HepG2 (cell line): ENCODE results near the gene CCDC33. TPM values are rescaled to one million over a fixed set of nuclear protein-coding genes. Genes with fewer than 3 reads are reported as not detected.

Source experiments
- MBNL3 ChIP-seq: fragments of 250-450 bp; sonication (Bioruptor Pico); conservative IDR thresholded peaks from 2 replicates; pipeline ENCODE4 v1.8.0; 2022; ENCODE audit warnings: mild to moderate bottlenecking, inconsistent platforms
- SNAPC2 ChIP-seq: sonication (generic); formaldehyde crosslinking; IDR thresholded peaks from 2 replicates; pipeline ENCODE4 v1.8.1; 2022; ENCODE audit warnings: mild to moderate bottlenecking, missing genetic modification reagents
- polyA plus RNA-seq, 8 experiments: library from polyadenylated mRNA; depleted of rRNA in 3 of 8; stranded (reverse) in 7 of 8; unstranded in 1 of 8; fragments of >200 nt; fragmentation: Illumina TruSeq in 4 of 8; extraction: Trizol in 4 of 8; gene quantifications; 2 replicates each; pipeline versions ENCODE4 v1.2.1 to v1.2.3, GENCODE V29; 2011 to 2016; ENCODE audit warnings: low read depth in 4 of 8, missing spikeins in 1 of 8, mixed read lengths in 1 of 8; ENCODE audit not compliant: insufficient read depth in 1 of 8
- total RNA-seq, 5 experiments: library from RNA; depleted of rRNA; stranded (reverse); fragments of >200 nt; fragmentation: Illumina TruSeq; extraction: Trizol; gene quantifications; 2 replicates each; pipeline ENCODE4 v1.2.3, GENCODE V29; 2016; ENCODE audit warnings: low read depth in 1 of 5
- TF ChIP-seq, protein P1 (sequence below): IDR thresholded peaks from 2 replicates; pipeline ENCODE4 v1.6.1; 2016; ENCODE audit warnings: low read depth, missing genetic modification reagents, missing compliant biosample characterization
- TF ChIP-seq, protein P2 (sequence below): IDR thresholded peaks from 2 replicates; pipeline ENCODE4 v1.6.1; 2012; ENCODE audit warnings: low read depth, low read length, improper control_type of control experiment
- TF ChIP-seq, protein P3 (sequence below), 2 experiments: fragments of 450-650 bp in 1 of 2; sonication (generic) in 1 of 2; formaldehyde crosslinking in 1 of 2; IDR thresholded peaks; 2 replicates each; pipeline versions ENCODE4 v1.6.1 to v1.8.0; 2016 to 2022; ENCODE audit warnings: antibody characterized with exemption in 1 of 2, mild to moderate bottlenecking in 1 of 2, missing genetic modification reagents in 1 of 2

Gene CCDC33
- total and polyA plus RNA-seq, 2 of the 13 experiments (the other 11 are each of a cell fraction or from before 2014, with no cell fraction given) = 0.30 TPM; not detected in 1

DNA sequence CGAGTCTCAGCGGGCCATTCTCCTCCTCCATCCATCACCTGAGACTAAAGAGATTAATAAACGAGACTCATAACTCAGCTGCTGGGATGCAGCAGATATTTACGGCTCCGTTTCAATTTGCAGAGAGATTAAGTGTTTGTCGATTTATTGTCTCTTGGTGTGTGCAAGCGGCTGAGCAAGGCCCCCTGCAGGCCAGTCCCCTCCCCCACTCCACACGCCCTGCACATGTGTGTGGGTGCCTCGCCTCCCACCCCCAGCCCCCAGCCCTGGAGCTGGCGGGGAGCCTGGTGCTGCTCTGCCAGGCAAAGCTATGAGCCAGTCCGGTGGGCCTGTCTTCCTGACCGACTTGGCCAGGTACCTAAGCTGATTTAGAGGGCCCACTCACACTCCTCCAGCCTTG lies 68.3 kb downstream of the CCDC33 start (continued):
- TF ChIP-seq, protein P1, sequence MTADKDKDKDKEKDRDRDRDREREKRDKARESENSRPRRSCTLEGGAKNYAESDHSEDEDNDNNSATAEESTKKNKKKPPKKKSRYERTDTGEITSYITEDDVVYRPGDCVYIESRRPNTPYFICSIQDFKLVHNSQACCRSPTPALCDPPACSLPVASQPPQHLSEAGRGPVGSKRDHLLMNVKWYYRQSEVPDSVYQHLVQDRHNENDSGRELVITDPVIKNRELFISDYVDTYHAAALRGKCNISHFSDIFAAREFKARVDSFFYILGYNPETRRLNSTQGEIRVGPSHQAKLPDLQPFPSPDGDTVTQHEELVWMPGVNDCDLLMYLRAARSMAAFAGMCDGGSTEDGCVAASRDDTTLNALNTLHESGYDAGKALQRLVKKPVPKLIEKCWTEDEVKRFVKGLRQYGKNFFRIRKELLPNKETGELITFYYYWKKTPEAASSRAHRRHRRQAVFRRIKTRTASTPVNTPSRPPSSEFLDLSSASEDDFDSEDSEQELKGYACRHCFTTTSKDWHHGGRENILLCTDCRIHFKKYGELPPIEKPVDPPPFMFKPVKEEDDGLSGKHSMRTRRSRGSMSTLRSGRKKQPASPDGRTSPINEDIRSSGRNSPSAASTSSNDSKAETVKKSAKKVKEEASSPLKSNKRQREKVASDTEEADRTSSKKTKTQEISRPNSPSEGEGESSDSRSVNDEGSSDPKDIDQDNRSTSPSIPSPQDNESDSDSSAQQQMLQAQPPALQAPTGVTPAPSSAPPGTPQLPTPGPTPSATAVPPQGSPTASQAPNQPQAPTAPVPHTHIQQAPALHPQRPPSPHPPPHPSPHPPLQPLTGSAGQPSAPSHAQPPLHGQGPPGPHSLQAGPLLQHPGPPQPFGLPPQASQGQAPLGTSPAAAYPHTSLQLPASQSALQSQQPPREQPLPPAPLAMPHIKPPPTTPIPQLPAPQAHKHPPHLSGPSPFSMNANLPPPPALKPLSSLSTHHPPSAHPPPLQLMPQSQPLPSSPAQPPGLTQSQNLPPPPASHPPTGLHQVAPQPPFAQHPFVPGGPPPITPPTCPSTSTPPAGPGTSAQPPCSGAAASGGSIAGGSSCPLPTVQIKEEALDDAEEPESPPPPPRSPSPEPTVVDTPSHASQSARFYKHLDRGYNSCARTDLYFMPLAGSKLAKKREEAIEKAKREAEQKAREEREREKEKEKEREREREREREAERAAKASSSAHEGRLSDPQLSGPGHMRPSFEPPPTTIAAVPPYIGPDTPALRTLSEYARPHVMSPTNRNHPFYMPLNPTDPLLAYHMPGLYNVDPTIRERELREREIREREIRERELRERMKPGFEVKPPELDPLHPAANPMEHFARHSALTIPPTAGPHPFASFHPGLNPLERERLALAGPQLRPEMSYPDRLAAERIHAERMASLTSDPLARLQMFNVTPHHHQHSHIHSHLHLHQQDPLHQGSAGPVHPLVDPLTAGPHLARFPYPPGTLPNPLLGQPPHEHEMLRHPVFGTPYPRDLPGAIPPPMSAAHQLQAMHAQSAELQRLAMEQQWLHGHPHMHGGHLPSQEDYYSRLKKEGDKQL (CRISPR knock-in tag) = no peak
- TF ChIP-seq, protein P2, sequence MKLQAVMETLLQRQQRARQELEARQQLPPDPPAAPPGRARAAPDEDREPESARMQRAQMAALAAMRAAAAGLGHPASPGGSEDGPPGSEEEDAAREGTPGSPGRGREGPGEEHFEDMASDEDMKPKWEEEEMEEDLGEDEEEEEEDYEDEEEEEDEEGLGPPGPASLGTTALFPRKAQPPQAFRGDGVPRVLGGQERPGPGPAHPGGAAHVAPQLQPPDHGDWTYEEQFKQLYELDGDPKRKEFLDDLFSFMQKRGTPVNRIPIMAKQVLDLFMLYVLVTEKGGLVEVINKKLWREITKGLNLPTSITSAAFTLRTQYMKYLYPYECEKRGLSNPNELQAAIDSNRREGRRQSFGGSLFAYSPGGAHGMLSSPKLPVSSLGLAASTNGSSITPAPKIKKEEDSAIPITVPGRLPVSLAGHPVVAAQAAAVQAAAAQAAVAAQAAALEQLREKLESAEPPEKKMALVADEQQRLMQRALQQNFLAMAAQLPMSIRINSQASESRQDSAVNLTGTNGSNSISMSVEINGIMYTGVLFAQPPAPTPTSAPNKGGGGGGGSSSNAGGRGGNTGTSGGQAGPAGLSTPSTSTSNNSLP = no peak
- TF ChIP-seq MBNL3 (CRISPR knock-in tag) = no peak
- TF ChIP-seq SNAPC2 (CRISPR knock-in tag) = no peak
- TF ChIP-seq, protein P3, sequence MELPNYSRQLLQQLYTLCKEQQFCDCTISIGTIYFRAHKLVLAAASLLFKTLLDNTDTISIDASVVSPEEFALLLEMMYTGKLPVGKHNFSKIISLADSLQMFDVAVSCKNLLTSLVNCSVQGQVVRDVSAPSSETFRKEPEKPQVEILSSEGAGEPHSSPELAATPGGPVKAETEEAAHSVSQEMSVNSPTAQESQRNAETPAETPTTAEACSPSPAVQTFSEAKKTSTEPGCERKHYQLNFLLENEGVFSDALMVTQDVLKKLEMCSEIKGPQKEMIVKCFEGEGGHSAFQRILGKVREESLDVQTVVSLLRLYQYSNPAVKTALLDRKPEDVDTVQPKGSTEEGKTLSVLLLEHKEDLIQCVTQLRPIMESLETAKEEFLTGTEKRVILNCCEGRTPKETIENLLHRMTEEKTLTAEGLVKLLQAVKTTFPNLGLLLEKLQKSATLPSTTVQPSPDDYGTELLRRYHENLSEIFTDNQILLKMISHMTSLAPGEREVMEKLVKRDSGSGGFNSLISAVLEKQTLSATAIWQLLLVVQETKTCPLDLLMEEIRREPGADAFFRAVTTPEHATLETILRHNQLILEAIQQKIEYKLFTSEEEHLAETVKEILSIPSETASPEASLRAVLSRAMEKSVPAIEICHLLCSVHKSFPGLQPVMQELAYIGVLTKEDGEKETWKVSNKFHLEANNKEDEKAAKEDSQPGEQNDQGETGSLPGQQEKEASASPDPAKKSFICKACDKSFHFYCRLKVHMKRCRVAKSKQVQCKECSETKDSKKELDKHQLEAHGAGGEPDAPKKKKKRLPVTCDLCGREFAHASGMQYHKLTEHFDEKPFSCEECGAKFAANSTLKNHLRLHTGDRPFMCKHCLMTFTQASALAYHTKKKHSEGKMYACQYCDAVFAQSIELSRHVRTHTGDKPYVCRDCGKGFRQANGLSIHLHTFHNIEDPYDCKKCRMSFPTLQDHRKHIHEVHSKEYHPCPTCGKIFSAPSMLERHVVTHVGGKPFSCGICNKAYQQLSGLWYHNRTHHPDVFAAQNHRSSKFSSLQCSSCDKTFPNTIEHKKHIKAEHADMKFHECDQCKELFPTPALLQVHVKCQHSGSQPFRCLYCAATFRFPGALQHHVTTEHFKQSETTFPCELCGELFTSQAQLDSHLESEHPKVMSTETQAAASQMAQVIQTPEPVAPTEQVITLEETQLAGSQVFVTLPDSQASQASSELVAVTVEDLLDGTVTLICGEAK (IDR thresholded peaks at IDR 0.05) = no peak
- TF ChIP-seq, protein P3 (CRISPR knock-in tag; IDR thresholded peaks at IDR 0.05) = no peak
